ENCODE data around the gene SELPLG.

The SELPLG gene

DNA sequence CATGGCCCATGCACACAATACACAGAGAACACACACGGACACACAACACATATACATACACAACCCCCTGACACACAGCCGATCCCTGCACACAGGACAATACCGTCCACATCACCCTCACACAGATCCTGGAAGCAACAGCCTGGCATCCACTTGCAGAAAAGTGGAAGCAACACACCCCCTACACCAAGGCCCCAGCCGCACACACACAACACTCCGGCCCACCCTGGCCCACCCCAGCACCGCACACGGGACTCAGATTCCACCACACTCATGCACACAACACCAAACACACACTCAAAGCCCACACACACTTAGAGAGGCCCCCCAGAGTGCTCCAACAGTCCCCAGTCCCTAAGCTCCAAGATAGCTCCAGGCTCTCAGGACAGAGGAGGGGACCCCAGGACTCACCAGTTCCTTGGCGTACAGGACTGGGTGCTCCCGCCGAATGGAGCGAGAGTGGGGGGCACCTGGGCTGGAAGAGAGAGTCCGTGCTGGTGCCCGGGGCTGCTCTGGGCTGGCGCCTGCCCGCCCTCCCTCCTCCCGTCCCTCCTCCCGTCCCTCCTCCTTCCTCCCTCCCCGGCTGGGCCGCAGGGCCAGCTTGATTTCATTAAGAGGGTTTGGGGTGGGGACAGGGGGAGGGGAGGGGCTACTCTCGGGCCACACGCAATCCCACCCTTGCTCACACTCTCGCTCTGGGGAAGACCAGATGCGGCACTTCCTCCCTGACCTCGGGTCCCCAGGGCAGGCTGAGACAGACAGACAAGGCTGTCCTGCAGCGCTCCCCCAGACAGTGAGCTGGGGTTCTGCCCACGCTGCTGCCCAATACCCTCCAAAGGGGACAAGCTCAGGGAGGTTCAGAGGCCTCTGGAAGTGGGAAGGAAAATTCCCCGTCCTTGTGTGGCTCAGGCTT is 35.9 kb downstream of the SELPLG start, which contains the start of gene TMEM119:
Gene TMEM119, minus strand, starts transcription at position 526 of the 913 bp plus-strand sequence. CDS start 5,701 bp downstream, outside the sequence.
- Histone ChIP-seq H3K4me2 (ENCODE audit: low read length, poor library complexity, severe bottlenecking) (no peak within 1 kb of the TSS), H2BK120ac (ENCODE audit: low read depth, low read length) (peak within 1 kb of the TSS; percentile 74), H4K91ac (ENCODE audit: low read length) (peak within 1 kb of the TSS; percentile 65), H3K4ac (ENCODE audit: low read depth in 1 of 2, low read length in 2 of 2) (peak within 1 kb of the TSS; percentile 69 to 81), H3K27me3 (ENCODE audit: control insufficient read depth in 1 of 2, insufficient read depth in 1 of 2, low read length in 2 of 2) (no peaks in the 10 kb centered on the region), H2AFZ (ENCODE audit: low read depth, low read length) (peak within 1 kb of the TSS; percentile 68), H2AK5ac (ENCODE audit: low read length, severe bottlenecking) (no peak within 1 kb of the TSS), H3K36me3 (ENCODE audit: control insufficient read depth in 1 of 2, insufficient read depth in 2 of 2, low read depth in 1 of 2, low read length in 2 of 2) (peaks cover 0 to 18% of the 10 kb centered on the region in 2 experiments), H2BK5ac (ENCODE audit: low read depth, low read length, poor library complexity, severe bottlenecking) (no peak within 1 kb of the TSS), H3K4me1 (ENCODE audit: control insufficient read depth, insufficient read depth, low read depth, low read length) (peaks cover 2% of the 10 kb centered on the region), H3K18ac (ENCODE audit: low read depth in 1 of 2, low read length in 2 of 2) (peak within 1 kb of the TSS; percentile 68 to 97), H3K9ac (ENCODE audit: low read length) (peak within 1 kb of the TSS; percentile 90), H3K23ac (ENCODE audit: low read length in 2 of 2) (no peak within 1 kb of the TSS), H3K4me3 (ENCODE audit: insufficient read depth in 1 of 2, low read depth in 1 of 2, low read length in 2 of 2) (peak within 1 kb of the TSS in 1 of 2 experiments; percentile 100), H3K9me3 (ENCODE audit: control insufficient read depth, low read length) (no peaks in the 10 kb centered on the region), H3K27ac (ENCODE audit: low read length, poor library complexity, severe bottlenecking) (no peak within 1 kb of the TSS), H2BK12ac (ENCODE audit: low read length in 2 of 2) (peak within 1 kb of the TSS; percentile 69 to 98), H3K79me1 (replicated peaks; ENCODE audit: low read length, poor library complexity, severe bottlenecking) (no peaks in the 10 kb centered on the region), H2BK15ac (ENCODE audit: low read depth, poor library complexity, severe bottlenecking) (peak within 1 kb of the TSS; percentile 63), H4K8ac (ENCODE audit: low read length) (peak within 1 kb of the TSS; percentile 76), H3K14ac (ENCODE audit: low read length in 2 of 2) (peak within 1 kb of the TSS in 1 of 2 experiments; percentile 98)
- peak; percentile 79 for DNase-seq
- 41% methylated on average over 18 of the region's 27 CpGs for WGBS

GRCh38 chr12:108596854-108597558 is 36.7 kb downstream of the SELPLG start:
- Histone ChIP-seq H3K27me3 (ENCODE audit: control insufficient read depth in 1 of 2, insufficient read depth in 1 of 2, low read length in 2 of 2) (no peaks in the 10 kb centered on the region), H2AFZ (ENCODE audit: low read depth, low read length) (peak overlapping the region; percentile 3), H2AK5ac (ENCODE audit: low read length, severe bottlenecking) (no peak overlapping the region), H4K8ac (ENCODE audit: low read length) (peak overlapping the region; percentile 2), H3K18ac (ENCODE audit: low read depth in 1 of 2, low read length in 2 of 2) (peak overlapping the region; percentile 68 to 97), H2BK120ac (ENCODE audit: low read depth, low read length) (peak overlapping the region; percentile 74), H2BK15ac (ENCODE audit: low read depth, poor library complexity, severe bottlenecking) (peak overlapping the region; percentile 63), H3K79me1 (replicated peaks; ENCODE audit: low read length, poor library complexity, severe bottlenecking) (no peaks in the 10 kb centered on the region), H4K91ac (ENCODE audit: low read length) (peak overlapping the region; percentile 65), H3K4me3 (ENCODE audit: insufficient read depth in 1 of 2, low read depth in 1 of 2, low read length in 2 of 2) (peak overlapping the region in 1 of 2 experiments; percentile 100), H3K4me1 (ENCODE audit: control insufficient read depth, insufficient read depth, low read depth, low read length) (peaks cover 2% of the 10 kb centered on the region), H3K9me3 (ENCODE audit: control insufficient read depth, low read length) (no peaks in the 10 kb centered on the region), H2BK5ac (ENCODE audit: low read depth, low read length, poor library complexity, severe bottlenecking) (no peak overlapping the region), H3K27ac (ENCODE audit: low read length, poor library complexity, severe bottlenecking) (no peak overlapping the region), H3K23ac (ENCODE audit: low read length in 2 of 2) (no peak overlapping the region), H3K4ac (ENCODE audit: low read depth in 1 of 2, low read length in 2 of 2) (peak overlapping the region; percentile 57 to 72), H3K4me2 (ENCODE audit: low read length, poor library complexity, severe bottlenecking) (no peak overlapping the region), H2BK12ac (ENCODE audit: low read length in 2 of 2) (peak overlapping the region; percentile 69 to 98), H3K14ac (ENCODE audit: low read length in 2 of 2) (peak overlapping the region in 1 of 2 experiments; percentile 98), H3K9ac (ENCODE audit: low read length) (peak overlapping the region; percentile 90), H3K36me3 (ENCODE audit: control insufficient read depth in 1 of 2, insufficient read depth in 2 of 2, low read depth in 1 of 2, low read length in 2 of 2) (peaks cover 0 to 26% of the 10 kb centered on the region in 2 experiments)
- no peak for DNase-seq
- WGBS, result 72% methylated on average over 7 of the region's 10 CpGs

- Histone ChIP-seq H3K23ac (ENCODE audit: low read length in 2 of 2) (peak overlapping the region in 1 of 2 experiments; percentile 9), H2BK12ac (ENCODE audit: low read length in 2 of 2) (peak overlapping the region in 1 of 2 experiments; percentile 33), H3K14ac (ENCODE audit: low read length in 2 of 2) (peak overlapping the region in 1 of 2 experiments; percentile 45), H2BK15ac (ENCODE audit: low read depth, poor library complexity, severe bottlenecking) (peak overlapping the region; percentile 38), H2AK5ac (ENCODE audit: low read length, severe bottlenecking) (no peak overlapping the region), H3K18ac (ENCODE audit: low read depth in 1 of 2, low read length in 2 of 2) (peak overlapping the region; percentile 58 to 73), H3K27me3 (ENCODE audit: control insufficient read depth in 1 of 2, insufficient read depth in 1 of 2, low read length in 2 of 2) (no peaks in the 10 kb centered on the region), H3K4me1 (ENCODE audit: control insufficient read depth, insufficient read depth, low read depth, low read length) (peaks cover 2% of the 10 kb centered on the region), H2BK120ac (ENCODE audit: low read depth, low read length) (peak overlapping the region; percentile 82), H2AFZ (ENCODE audit: low read depth, low read length) (no peak overlapping the region), H4K91ac (ENCODE audit: low read length) (peak overlapping the region; percentile 87), H3K79me1 (replicated peaks; ENCODE audit: low read length, poor library complexity, severe bottlenecking) (no peaks in the 10 kb centered on the region), H4K8ac (ENCODE audit: low read length) (peak overlapping the region; percentile 27), H3K9ac (ENCODE audit: low read length) (peak overlapping the region; percentile 90), H3K4ac (ENCODE audit: low read depth in 1 of 2, low read length in 2 of 2) (peak overlapping the region; percentile 10 to 24), H3K9me3 (ENCODE audit: control insufficient read depth, low read length) (no peaks in the 10 kb centered on the region), H3K4me2 (ENCODE audit: low read length, poor library complexity, severe bottlenecking) (no peak overlapping the region), H3K36me3 (ENCODE audit: control insufficient read depth in 1 of 2, insufficient read depth in 2 of 2, low read depth in 1 of 2, low read length in 2 of 2) (peaks cover 0 to 36% of the 10 kb centered on the region in 2 experiments), H3K27ac (ENCODE audit: low read length, poor library complexity, severe bottlenecking) (no peak overlapping the region), H2BK5ac (ENCODE audit: low read depth, low read length, poor library complexity, severe bottlenecking) (no peak overlapping the region), H3K4me3 (ENCODE audit: insufficient read depth in 1 of 2, low read depth in 1 of 2, low read length in 2 of 2) (peak overlapping the region in 1 of 2 experiments; percentile 100)
- DNase-seq, result no peak
- WGBS, result 76% methylated on average over 17 of the region's 17 CpGs
These were observed 37.7 kb downstream of the SELPLG start for GRCh38 chr12:108595711-108596647.
